Measurements from ENCODE around the gene ZBTB12.
"Not testable (repeated sequence)": the region's sequence is repeated elsewhere in the genome, so short reads cannot be mapped to it uniquely, and the experiment has no call there.

The ZBTB12 gene

DNA sequence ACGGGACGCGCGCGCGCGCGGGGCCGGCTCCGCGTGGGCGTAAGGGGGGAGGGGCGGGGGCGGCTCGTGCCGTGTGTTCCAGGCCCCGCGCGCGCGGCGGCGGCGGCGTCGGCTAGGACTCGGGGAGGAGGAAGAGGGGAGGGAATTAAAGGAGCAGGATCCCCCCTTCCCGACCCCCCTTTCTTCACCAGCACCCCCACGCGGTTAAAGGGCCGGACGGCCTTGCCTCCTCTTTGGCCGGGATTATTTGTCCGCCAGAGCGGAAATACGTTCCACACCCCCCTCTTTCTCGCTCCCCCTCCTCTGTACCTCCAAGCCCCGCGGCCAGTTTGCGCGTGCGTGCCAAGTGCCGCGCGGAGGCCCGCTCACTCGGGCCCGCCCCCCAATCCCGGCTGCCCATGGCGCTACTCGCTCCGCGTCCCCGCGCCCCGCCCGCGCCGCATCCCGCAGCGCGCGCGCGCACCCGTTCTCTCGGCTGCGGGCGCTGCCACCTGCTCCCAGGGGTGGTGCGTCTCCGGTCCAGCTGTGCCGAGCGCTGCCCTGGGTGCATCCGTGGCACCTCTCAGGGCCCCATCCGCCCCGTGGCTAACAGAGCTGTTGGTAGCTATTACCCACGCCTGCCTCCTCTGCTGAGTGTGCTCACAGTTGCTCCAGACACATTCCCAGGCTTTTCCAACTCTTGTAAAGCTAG lies at the start of gene ZBTB12:
ZBTB12 (minus strand) TSS at position 134 of the 691 bp plus-strand sequence. CDS start 781 bp downstream, outside the sequence.
- DNase-seq (ENCODE audit: low spot score): peak; percentile 84

DNA sequence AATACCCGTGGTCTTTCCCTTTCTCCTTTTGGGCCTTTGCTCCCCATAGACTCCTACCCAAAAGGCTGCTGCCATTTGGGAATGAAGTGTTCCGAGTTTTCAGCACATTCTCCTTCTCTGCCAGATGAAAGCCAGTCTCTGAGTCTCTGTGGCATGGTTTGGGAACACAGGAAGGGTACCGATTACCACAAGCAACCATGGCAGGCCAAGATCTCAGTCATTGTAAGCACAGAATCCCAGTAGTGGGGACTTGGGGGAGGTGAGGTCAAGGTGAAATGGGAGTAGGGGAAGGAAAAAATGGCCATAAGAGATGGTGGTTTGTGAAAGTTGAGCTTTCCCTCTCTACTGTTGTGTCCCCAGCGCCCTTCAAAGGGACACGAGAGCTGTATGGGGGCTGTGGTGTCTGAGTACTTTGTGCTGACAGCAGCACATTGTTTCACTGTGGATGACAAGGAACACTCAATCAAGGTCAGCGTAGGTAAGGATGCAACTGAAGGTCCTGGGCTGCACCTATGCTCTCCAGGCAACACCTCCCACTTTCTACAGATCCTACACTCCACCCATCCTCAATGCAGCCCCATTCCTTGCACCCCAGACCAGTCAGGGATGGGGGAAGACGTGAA lies 48.2 kb upstream of the ZBTB12 start:
- DNase-seq (ENCODE audit: low spot score): no peak

DNA sequence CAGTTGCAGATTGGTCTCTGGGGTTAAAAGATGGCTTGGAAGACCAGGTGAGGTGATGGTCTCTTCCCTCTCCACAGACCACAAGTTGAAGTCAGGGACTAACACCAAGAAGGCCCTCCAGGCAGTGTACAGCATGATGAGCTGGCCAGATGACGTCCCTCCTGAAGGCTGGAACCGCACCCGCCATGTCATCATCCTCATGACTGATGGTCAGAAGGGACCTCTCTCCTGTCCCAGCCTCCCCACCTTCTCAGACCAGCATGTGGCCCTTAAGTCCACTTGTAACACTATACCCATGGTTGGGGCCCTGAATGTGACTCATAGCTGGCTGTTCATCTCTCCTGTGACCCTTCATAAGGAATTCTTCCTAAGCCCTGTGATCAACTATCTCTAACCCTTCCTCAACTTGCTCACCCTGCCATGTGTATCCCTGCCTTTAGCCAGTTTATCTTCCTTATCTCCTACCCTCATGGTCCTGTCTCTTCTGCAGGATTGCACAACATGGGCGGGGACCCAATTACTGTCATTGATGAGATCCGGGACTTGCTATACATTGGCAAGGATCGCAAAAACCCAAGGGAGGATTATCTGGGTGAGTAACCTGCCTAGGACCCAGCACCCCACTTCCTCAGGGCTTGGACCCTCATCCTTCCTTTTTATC lies 47.0 kb upstream of the ZBTB12 start:
- no peak for DNase-seq (ENCODE audit: low spot score)

DNA sequence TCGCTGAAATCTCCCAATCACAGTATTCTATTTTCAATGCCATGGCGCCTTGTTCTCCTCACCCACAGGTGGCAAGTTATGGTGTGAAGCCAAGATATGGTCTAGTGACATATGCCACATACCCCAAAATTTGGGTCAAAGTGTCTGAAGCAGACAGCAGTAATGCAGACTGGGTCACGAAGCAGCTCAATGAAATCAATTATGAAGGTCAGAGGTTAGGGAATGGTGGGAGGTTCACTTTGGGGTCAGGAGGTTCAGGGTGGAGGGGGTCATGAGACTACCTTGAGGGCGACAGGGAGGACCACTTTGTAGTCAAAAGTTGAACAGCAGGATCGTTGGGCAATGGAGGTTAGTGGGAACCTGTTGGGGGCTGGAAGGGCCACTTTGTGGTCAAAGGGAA lies 46.4 kb upstream of the ZBTB12 start:
- no peak for DNase-seq (ENCODE audit: low spot score)

GRCh38 chr6:31947864-31948263 lies 46.0 kb upstream of the ZBTB12 start:
- no peak for DNase-seq (ENCODE audit: low spot score)

GRCh38 chr6:31947070-31947675 lies 45.3 kb upstream of the ZBTB12 start:
- DNase-seq (ENCODE audit: low spot score): no peak

DNA sequence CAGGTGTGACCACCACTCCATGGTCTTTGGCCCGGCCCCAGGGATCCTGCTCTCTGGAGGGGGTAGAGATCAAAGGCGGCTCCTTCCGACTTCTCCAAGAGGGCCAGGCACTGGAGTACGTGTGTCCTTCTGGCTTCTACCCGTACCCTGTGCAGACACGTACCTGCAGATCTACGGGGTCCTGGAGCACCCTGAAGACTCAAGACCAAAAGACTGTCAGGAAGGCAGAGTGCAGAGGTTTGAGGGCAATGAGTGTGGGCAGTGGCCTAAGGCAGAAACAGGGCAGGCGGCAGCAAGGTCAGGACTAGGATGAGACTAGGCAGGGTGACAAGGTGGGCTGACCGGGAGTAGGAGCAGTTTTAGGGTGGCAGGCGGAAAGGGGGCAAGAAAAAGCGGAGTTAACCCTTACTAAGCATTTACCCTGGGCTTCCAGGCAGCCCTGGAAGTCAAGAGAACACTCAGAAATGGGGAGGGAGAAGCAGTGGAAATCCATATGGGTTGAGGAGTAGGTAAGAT lies 44.5 kb upstream of the ZBTB12 start:
- DNase-seq (ENCODE audit: low spot score): no peak

DNA sequence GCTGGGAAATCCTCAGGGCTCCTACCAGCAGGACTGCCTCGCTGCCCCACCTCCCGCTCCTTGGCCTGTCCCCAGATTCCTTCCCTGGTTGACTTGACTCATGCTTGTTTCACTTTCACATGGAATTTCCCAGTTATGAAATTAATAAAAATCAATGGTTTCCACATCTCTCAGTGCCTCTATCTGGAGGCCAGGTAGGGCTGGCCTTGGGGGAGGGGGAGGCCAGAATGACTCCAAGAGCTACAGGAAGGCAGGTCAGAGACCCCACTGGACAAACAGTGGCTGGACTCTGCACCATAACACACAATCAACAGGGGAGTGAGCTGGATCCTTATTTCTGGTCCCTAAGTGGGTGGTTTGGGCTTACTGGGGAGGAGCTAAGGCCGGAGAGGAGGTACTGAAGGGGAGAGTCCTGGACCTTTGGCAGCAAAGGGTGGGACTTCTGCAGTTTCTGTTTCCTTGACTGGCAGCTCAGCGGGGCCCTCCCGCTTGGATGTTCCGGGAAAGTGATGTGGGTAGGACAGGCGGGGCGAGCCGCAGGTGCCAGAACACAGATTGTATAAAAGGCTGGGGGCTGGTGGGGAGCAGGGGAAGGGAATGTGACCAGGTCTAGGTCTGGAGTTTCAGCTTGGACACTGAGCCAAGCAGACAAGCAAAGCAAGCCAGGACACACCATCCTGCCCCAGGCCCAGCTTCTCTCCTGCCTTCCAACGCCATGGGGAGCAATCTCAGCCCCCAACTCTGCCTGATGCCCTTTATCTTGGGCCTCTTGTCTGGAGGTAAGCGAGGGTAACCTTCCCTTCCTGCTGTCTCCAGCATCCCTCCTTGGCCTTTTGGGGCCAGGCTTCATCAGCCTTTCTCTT lies 43.9 kb upstream of the ZBTB12 start, which contains the start of gene CFB:
CFB (plus strand) TSS at position 589 of the 863 bp plus-strand sequence; CDS start at position 716, 127 bp downstream.
- DNase-seq (ENCODE audit: low spot score): no peak

DNA sequence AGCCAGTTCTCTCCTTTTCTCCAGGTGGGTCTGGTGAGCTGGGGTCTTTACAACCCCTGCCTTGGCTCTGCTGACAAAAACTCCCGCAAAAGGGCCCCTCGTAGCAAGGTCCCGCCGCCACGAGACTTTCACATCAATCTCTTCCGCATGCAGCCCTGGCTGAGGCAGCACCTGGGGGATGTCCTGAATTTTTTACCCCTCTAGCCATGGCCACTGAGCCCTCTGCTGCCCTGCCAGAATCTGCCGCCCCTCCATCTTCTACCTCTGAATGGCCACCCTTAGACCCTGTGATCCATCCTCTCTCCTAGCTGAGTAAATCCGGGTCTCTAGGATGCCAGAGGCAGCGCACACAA lies 43.2 kb upstream of the ZBTB12 start:
- DNase-seq (ENCODE audit: low spot score): no peak

DNA sequence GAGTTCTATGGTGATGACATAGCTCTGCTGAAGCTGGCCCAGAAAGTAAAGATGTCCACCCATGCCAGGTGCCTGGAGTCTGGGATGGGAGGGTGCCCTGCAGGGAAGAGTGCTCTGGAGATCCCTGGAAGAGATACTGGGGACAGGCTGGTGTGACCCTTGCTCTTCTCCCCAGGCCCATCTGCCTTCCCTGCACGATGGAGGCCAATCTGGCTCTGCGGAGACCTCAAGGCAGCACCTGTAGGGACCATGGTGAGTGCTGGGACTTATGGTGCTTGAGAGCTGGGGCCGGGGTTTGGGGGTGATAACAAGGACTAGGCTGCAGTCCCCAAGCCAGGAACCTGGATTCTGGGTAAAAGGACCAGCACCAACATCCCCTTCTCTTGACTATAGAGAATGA lies 41.9 kb upstream of the ZBTB12 start:
- no peak for DNase-seq (ENCODE audit: low spot score)

- no peak for DNase-seq (ENCODE audit: low spot score)
These were observed 38.4 kb upstream of the ZBTB12 start for GRCh38 chr6:31940256-31940664.

- no peak for DNase-seq (ENCODE audit: low spot score)
These were observed 33.9 kb upstream of the ZBTB12 start for GRCh38 chr6:31935823-31936222.

GRCh38 chr6:31935021-31935420 lies 33.1 kb upstream of the ZBTB12 start:
- DNase-seq (ENCODE audit: low spot score): no peak

GRCh38 chr6:31933537-31933936 lies 31.7 kb upstream of the ZBTB12 start:
- DNase-seq (ENCODE audit: low spot score): no peak

DNA sequence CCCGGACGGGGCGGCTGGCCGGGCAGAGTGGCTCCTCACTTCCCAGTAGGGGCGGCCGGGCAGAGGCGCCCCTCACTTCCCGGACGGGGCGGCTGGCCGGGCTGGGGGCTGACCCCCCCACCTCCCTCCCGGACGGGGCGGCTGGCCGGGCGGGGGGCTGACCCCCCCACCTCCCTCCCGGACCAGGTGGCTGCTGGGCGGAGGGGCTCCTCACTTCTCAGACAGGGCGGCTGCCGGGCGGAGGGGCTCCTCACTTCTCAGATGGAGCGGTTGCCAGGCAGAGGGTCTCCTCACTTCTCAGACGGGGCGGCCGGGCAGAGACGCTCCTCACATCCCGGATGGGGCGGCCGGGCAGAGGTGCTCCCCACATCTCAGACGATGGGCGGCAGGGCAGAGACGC lies 30.3 kb upstream of the ZBTB12 start:
- DNase-seq (ENCODE audit: low spot score): not testable (repeated sequence)

DNA sequence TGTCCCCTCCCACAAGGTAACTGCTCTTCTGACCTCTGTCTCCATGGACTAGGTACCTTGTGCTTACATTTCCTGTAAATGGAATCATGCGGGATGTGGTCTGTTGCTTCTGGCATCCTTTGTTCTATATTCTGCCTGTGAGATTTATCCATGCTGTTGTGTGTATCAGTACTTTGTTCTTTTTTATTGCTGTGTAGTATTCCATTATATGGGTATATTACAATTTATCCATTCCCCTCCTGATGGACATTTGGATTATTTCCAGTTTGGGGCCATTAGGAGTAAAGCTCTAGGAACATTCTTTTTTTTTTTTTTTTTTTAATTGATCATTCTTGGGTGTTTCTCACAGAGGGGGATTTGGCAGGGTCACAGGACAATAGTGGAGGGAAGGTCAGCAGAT lies 29.1 kb upstream of the ZBTB12 start:
- DNase-seq (ENCODE audit: low spot score): no peak

DNA sequence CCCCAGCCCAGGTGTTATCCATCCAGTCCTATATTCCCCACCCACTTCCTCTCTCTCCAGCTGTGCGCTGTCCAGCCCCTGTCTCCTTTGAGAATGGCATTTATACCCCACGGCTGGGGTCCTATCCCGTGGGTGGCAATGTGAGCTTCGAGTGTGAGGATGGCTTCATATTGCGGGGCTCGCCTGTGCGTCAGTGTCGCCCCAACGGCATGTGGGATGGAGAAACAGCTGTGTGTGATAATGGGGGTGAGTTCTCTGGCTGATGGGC lies 26.7 kb upstream of the ZBTB12 start:
- no peak for DNase-seq (ENCODE audit: low spot score)

GRCh38 chr6:31927863-31928671 lies 26.2 kb upstream of the ZBTB12 start:
- no peak for DNase-seq (ENCODE audit: low spot score)

DNA sequence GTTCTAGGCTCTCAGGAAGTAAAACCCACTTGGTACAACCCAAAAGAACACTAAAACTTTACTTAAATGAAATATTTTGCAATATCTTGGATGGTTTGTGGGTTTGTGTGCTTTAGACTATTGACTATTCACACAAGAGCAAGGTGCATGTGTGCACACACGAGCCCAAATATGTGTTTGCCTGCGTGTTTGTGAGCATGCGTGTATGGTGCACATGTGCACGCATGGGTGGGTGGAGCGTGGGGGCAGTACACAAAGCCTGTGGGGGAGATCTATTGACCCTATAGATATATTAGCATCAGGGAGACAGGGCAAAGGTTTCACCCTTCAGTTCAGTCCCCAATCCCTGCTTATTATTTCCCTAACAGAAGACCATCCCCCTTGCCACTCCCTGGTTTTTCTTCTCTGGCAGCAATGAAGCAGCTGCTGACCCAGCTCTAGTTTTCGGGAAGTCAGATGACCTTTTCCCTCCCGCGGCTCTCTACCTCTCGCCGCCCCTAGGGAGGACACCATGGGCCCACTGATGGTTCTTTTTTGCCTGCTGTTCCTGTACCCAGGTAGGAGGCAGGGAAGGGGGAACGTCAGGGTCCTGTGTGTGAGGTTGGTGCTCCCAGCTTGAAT lies 25.5 kb upstream of the ZBTB12 start, which contains the start of gene C2:
C2 (plus strand) TSS at position 476 of the 621 bp plus-strand sequence; CDS start at position 512, 36 bp downstream.
- DNase-seq (ENCODE audit: low spot score): no peak

DNA sequence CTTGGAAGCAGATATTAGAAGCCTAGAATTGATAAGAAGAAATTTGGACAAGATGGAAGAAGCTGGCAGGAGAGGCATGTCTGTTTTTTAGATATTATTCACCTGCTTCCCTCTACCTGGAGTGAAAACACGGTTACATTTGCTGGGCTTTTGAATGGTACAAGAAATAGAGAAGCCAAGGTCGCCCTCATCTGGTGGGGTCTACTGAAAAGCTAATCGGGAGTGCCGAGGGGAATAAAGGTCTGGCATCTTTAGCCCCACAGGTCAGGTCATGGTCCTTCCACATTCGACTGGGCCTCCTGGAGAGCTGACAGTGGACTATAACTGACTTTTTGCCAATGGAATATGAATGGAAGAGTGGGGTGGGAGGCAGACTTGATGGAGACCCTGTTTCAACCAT lies 21.1 kb upstream of the ZBTB12 start:
- DNase-seq (ENCODE audit: low spot score): no peak

GRCh38 chr6:31920811-31921210 lies 18.9 kb upstream of the ZBTB12 start:
- DNase-seq (ENCODE audit: low spot score): no peak

All from CD4-positive, alpha-beta T cell treated with Interleukin-15 for 4 hours (primary cell).